CD4-positive, alpha-beta T cell (primary cell): ENCODE data around the gene LBHD1. TPM values are rescaled to one million over a fixed set of nuclear protein-coding genes. Genes with fewer than 3 reads are reported as not detected.

Source experiments
- ATAC-seq: fragments of 200-7000 bp; cut with Tn5 transposase; one replicate; pipeline ENCODE4 v1.10.0; 2022; ENCODE audit warnings: mild to moderate bottlenecking; ENCODE audit not compliant: poor library complexity
- CTCF ChIA-PET: fragments of 350-600 bp; sonication (Branson Sonifier 250); formaldehyde crosslinking; loops from one replicate; lab custom pipeline; 2021; ENCODE audit warnings: antibody characterized with exemption, inconsistent platforms; lab: Charles Lee
- POLR2A ChIA-PET: fragments of 350-600 bp; sonication (Branson Sonifier 250); formaldehyde crosslinking; loops from one replicate; lab custom pipeline; 2021; ENCODE audit warnings: antibody characterized with exemption, inconsistent platforms; lab: Charles Lee
- DNase-seq, 14 experiments: peaks; one replicate each; pipeline ENCODE4 v3.0.0-alpha.2; 2013 to 2020; ENCODE audit warnings: mixed read lengths in 2 of 14
- H3K27ac ChIP-seq, 2 donors: one replicate each; pipeline versions ENCODE4 v1.5.1 to v1.7.0; 2013; ENCODE audit warnings: low read length in 2 of 2, low read depth in 1 of 2, mild to moderate bottlenecking in 1 of 2
- H3K27me3 ChIP-seq, 2 experiments: 1 replicate in 1 of 2; 2 replicates in 1 of 2; pipeline versions ENCODE4 v1.6.1 to v1.7.0; 2013; ENCODE audit warnings: low read length in 2 of 2, control low read depth in 1 of 2, mild to moderate bottlenecking in 1 of 2, moderate library complexity in 1 of 2; ENCODE audit not compliant: insufficient read depth in 2 of 2, control insufficient read depth in 1 of 2
- H3K36me3 ChIP-seq: one replicate; pipeline ENCODE4 v1.6.1; 2013; ENCODE audit warnings: low read length, control low read depth; ENCODE audit not compliant: insufficient read depth
- H3K4me1 ChIP-seq: one replicate; pipeline ENCODE4 v1.6.1; 2013; ENCODE audit warnings: low read length, control low read depth; ENCODE audit not compliant: insufficient read depth
- H3K4me3 ChIP-seq: one replicate; pipeline ENCODE4 v1.5.1; 2013; ENCODE audit warnings: mild to moderate bottlenecking, low read length, moderate library complexity
- H3K9me3 ChIP-seq, 2 experiments: 1 replicate in 1 of 2; 2 replicates in 1 of 2; pipeline versions ENCODE4 v1.6.1 to v1.7.0; 2013; ENCODE audit warnings: low read length in 2 of 2, mild to moderate bottlenecking in 2 of 2, control low read depth in 1 of 2, moderate library complexity in 1 of 2; ENCODE audit not compliant: control insufficient read depth in 1 of 2, insufficient read depth in 1 of 2
- H3K27ac Mint-ChIP-seq: one replicate; pipeline ENCODE4 v1.8.0; 2020; ENCODE audit warnings: mixed read lengths
- H3K27me3 Mint-ChIP-seq: one replicate; pipeline ENCODE4 v1.8.0; 2021; ENCODE audit warnings: mixed read lengths
- H3K36me3 Mint-ChIP-seq: one replicate; pipeline ENCODE4 v1.8.0; 2021; ENCODE audit warnings: low read depth, mixed read lengths
- H3K4me1 Mint-ChIP-seq: one replicate; pipeline ENCODE4 v1.8.0; 2021; ENCODE audit warnings: low read depth, mixed read lengths
- H3K4me3 Mint-ChIP-seq: one replicate; pipeline ENCODE4 v1.8.0; 2020; ENCODE audit warnings: mild to moderate bottlenecking, mixed read lengths
- H3K9me3 Mint-ChIP-seq: one replicate; pipeline ENCODE4 v1.8.0; 2020; ENCODE audit warnings: mixed read lengths
- intact Hi-C, 2 experiments: fragments of 100-400 bp; cut with DNase I in 1 of 2; cut with micrococcal nuclease in 1 of 2; formaldehyde crosslinking; loops; one replicate each; pipeline versions ENCODE4 v1.15.1 to v1.9.0; 2023 to 2025; cut with DNase I, micrococcal nuclease
- total RNA-seq, 174 experiments: library from RNA in 2 of 174; stranded (reverse) in 2 of 174; gene quantifications; one replicate each; pipeline ENCODE4 v1.2.3 and lab custom pipeline; 2021 to 2026
- TF ChIP-seq, protein P1 (sequence below): fragments of 200-600 bp; IDR thresholded peaks from one replicate; pipeline ENCODE4 v1.8.0; 2022; ENCODE audit warnings: antibody characterized with exemption, mild to moderate bottlenecking

The LBHD1 gene
- total RNA-seq, 2 experiments from 2014 or later, result 10.4 to 10.5 TPM

DNA sequence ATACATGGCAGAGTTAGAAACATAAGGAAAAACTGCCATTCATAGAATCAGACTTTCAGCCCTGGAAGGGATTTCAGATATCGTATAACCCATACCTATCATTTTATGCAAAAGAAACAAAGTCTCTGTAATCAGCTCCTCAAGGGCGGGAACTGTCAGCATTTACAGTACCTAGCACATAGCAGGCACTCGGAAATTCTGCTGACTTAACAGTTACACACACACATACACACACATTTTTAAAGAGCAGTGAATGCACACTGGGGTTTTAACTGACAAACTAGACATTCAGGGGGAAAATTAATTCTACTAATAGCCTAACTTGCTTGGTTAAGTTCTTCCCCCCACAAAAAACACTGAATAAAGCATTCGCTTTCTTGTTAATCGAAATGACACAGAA is 44.1 kb upstream of the LBHD1 start:
- ChIA-PET CTCF (interaction anchor here (1.7 kb wide), 1 partner anchor 71 kb away, joined by 4 read pairs; no protein-coding TSS in a partner anchor), POLR2A (interaction anchor here (1.1 to 2.8 kb wide), 4 partner anchors 9 to 140 kb away, joined by 4 to 6 read pairs (median 6); partner anchors contain the start of genes BSCL2, C11orf98, CSKMT and GNG3)
- no peaks in the 10 kb centered on the region for H3K9me3 Mint-ChIP-seq
- Histone ChIP-seq H3K4me1 (peaks cover 25% of the 10 kb centered on the region), H3K27ac (peak overlapping the region in 1 of 2 donors; percentile 25), H3K36me3 (peaks cover 97% of the 10 kb centered on the region), H3K27me3 (no peaks in the 10 kb centered on the region), H3K4me3 (no peak overlapping the region), H3K9me3 (no peaks in the 10 kb centered on the region)
- ATAC-seq (no peak), DNase-seq (no peak)
- H3K27ac Mint-ChIP-seq, result no peak overlapping the region
- H3K27me3 Mint-ChIP-seq, result no peaks in the 10 kb centered on the region
- H3K4me3 Mint-ChIP-seq, result no peak overlapping the region
- H3K36me3 Mint-ChIP-seq, result peaks cover 93% of the 10 kb centered on the region
- intact Hi-C loops, result no loop called here
- TF ChIP-seq, protein P1, sequence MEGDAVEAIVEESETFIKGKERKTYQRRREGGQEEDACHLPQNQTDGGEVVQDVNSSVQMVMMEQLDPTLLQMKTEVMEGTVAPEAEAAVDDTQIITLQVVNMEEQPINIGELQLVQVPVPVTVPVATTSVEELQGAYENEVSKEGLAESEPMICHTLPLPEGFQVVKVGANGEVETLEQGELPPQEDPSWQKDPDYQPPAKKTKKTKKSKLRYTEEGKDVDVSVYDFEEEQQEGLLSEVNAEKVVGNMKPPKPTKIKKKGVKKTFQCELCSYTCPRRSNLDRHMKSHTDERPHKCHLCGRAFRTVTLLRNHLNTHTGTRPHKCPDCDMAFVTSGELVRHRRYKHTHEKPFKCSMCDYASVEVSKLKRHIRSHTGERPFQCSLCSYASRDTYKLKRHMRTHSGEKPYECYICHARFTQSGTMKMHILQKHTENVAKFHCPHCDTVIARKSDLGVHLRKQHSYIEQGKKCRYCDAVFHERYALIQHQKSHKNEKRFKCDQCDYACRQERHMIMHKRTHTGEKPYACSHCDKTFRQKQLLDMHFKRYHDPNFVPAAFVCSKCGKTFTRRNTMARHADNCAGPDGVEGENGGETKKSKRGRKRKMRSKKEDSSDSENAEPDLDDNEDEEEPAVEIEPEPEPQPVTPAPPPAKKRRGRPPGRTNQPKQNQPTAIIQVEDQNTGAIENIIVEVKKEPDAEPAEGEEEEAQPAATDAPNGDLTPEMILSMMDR, result no peak
- peaks cover 57% of the 10 kb centered on the region for H3K4me1 Mint-ChIP-seq

GRCh38 chr11:62715150-62716130 is 43.4 kb upstream of the LBHD1 start:
- Mint-ChIP-seq H3K36me3 (peaks cover 90% of the 10 kb centered on the region), H3K27ac (no peak overlapping the region)
- ATAC-seq, result no peak

GRCh38 chr11:62713343-62713742 is 41.3 kb upstream of the LBHD1 start:
- H3K36me3 Mint-ChIP-seq, result peaks cover 85% of the 10 kb centered on the region
- no peak overlapping the region for H3K4me3 Mint-ChIP-seq
- CTCF ChIA-PET, result no interaction called here
- Histone ChIP-seq H3K27ac (peak overlapping the region in 1 of 2 donors; percentile 50), H3K4me1 (peaks cover 43% of the 10 kb centered on the region), H3K9me3 (no peaks in the 10 kb centered on the region), H3K4me3 (no peak overlapping the region), H3K27me3 (no peaks in the 10 kb centered on the region), H3K36me3 (peaks cover 74% of the 10 kb centered on the region)
- intact Hi-C loops, result loop anchor here in 1 of 2 experiments (1.0 kb wide), 1 partner anchor 11 kb away; no protein-coding TSS in a partner anchor
- POLR2A ChIA-PET, result interaction anchor here (1.3 to 9.9 kb wide), 2 partner anchors 15 to 61 kb away, joined by 3 to 165 read pairs; partner anchors contain the start of genes HNRNPUL2, INTS5 and TTC9C
- no peak for DNase-seq
- peaks cover 59% of the 10 kb centered on the region for H3K4me1 Mint-ChIP-seq
- H3K27ac Mint-ChIP-seq, result peak overlapping the region; percentile 50
- no peaks in the 10 kb centered on the region for H3K9me3 Mint-ChIP-seq
- H3K27me3 Mint-ChIP-seq, result no peaks in the 10 kb centered on the region
- TF ChIP-seq, protein P1, result no peak
- ATAC-seq, result no peak

More at GRCh38 chr11:62715150-62716130, 43.4 kb upstream of the LBHD1 start:
- Histone ChIP-seq H3K4me3 (no peak overlapping the region), H3K27ac (no peak overlapping the region), H3K4me1 (peaks cover 25% of the 10 kb centered on the region), H3K9me3 (no peaks in the 10 kb centered on the region), H3K36me3 (peaks cover 94% of the 10 kb centered on the region), H3K27me3 (no peaks in the 10 kb centered on the region)
- Mint-ChIP-seq H3K27me3 (no peaks in the 10 kb centered on the region), H3K4me1 (peaks cover 52% of the 10 kb centered on the region), H3K9me3 (no peaks in the 10 kb centered on the region), H3K4me3 (no peak overlapping the region)
- intact Hi-C loops, result no loop called here
- CTCF ChIA-PET, result interaction anchor here (1.7 kb wide), 1 partner anchor 71 kb away, joined by 4 read pairs; no protein-coding TSS in a partner anchor
- TF ChIP-seq, protein P1, result no peak
- no peak for DNase-seq
- POLR2A ChIA-PET, result interaction anchor here (0.8 to 9.9 kb wide), 6 partner anchors 8 to 141 kb away, joined by 3 to 165 read pairs (median 6); partner anchors contain the start of genes BSCL2, C11orf98, CSKMT and GNG3
